NCI-H524 treated with DMSO at 0.1 percent for 48 hours (cell line): ENCODE measurements around the gene BRD8.

Experiments used
- DNase-seq: peaks from one replicate; lab custom pipeline; 2025; lab: John Stamatoyannopoulos, UW

BRD8 gene

DNA sequence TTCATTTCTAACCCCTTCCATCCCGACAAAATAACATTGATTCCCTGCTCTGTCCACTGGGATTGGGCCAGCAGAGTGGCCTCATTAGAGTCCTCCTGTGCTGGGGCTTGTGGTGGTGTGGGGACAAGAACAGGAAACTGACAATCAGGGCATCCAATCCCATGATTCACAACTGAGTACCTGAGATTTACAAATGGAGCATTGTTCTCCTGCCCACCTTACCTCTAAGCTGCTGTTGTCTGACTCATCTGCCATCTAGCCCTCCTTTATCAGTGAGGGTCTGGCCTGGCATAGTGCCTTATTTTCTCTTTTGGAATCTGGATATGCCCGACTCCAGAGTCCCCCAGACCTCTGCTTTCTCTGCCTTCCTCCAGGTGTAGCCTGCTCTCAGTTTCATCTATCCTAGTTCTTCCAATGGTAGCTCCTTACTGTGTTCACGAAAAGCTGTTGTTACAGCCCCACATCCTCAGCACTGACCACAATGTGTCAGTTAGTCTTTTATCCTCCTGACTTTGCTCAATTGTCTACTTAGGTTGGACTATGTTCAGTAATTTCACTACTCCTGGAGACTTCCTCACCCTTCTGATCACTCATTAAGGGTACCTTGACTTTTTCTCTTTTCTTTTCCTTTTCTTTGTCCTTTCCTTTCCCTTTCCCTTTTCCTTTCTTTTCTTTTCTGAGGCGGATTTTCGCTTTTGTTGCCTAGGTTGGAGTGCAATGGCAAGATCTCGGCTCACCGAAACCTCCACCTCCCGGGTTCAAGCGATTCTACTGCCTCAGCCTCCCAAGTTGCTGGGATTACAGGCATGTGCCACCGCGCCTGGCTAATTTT is 81.2 kb downstream of the BRD8 start:
- no peak for DNase-seq

DNA sequence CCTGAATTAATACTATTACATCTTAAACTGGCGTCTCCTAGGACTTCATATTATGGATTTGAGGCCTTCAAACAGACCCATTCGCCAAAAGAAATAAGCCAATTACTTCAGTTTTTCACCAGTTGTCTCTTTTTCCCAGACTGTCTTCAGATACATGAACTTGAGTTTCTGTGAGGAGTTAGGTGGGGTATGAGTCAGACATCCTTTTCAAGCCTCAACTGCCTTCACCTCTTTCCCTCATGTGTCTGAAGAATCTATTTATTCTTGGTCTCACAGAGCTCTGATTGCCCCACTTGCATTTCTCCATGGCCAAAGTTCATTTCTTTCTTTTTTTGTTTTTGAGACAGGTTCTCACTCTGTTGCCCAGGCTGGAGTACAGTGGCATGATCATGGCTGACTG is 82.1 kb downstream of the BRD8 start:
- DNase-seq, result no peak

DNA sequence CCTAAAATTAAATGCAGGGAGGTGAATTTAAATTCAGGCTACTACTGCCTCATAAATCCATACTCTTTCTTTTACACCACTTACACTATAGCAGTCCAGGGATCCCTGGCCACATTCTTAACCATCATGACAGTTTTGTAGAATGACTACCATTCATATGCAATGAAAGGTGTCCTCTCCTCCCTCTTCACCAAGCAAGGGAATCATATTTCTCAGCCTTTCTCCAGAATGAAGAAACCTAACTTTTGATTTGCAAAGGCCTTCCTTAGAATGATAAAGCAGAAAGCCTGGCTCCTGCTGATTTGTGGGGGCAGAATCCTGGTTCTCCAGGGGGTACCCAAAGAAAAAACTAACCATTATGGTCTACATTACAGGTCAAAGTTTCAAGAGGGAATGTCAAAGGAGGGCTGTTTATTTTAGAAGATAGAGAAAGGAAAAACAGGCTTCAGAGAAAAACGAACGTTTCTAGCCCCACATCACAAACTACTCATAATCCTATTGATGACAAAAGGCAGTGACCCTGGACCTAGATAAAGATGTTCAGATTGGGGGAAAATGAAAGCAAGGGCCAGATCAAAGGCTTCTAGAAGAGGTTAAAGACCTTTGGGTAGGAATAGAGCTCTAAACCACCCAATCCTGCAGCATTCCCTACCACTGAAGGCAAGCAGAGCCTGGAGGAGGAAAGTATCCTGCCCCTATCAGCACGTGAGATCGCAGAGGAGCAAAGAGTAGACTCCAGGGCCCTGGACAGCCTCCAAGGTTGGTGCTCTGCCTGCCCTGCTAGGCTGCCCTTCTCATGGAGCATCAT is 83.1 kb downstream of the BRD8 start:
- DNase-seq, result no peak

DNA sequence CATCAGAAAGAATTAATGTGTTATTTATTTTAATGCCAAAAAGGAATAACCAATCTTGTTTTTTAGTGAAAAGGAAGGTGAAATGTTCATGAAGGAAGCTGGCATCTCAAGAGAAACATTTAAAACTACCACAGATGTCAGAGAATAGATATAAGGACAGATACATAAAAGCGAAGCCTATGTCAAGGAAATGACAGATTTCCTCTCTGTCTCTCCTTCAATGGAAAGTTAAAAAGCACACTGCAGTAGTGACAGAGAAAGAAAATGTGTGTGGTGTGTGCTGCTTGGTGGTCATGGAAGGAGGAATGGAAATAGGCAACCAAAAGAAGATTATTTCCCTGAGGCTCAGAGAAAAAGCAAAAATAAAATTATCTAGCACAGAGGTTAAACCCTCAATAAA is 85.4 kb downstream of the BRD8 start:
- DNase-seq, result no peak

DNA sequence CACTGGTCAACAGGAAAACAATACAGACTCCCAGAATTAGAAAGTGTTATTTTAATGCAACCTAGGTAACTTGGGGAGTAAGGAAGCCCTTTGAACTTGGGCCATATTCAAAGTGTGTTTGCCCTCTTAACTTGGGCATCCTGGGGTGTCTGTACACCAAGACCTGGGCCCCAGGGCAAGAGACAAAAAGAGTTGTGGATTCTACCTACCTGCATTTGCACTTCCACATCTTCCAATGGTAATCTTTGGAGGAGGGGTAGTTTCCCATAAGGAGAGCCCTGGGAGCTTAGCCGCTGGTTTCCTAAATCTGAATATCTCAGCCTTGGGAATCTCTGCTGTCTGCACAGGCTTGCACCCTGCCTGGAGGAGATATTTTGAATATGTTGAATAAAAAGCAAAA is 86.1 kb downstream of the BRD8 start:
- DNase-seq, result no peak

DNA sequence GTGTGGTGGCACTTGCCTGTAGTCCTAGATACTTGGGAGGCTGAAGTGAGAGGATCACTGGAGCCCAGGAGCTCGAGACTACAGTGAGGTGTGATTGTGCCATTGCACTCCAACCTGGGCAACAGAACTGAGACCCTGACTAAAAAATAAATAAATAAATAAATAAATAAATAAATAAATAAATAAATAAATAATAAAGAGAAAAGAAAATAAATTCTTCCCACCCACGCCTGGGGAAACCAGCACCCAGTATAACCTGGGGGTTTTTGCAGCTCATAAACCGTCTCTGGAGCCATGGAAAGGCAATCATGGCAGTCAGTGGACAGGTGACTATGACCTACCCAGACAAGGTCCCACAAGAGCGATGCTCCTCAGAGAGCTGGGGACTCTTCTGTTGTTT is 86.7 kb downstream of the BRD8 start:
- no peak for DNase-seq
